Activated CD4-positive, alpha-beta T cell treated with anti-CD3 and anti-CD28 coated beads, Interleukin-2, amount 50 U/mL, for 24 hours (primary cell): ENCODE results near the gene DPYSL4.

Experiments used
- DNase-seq, 2 donors: peaks; one replicate each; pipeline ENCODE4 v3.0.0-alpha.2; 2020; ENCODE audit warnings: low read depth in 1 of 2, low spot score in 1 of 2

Gene DPYSL4

GRCh38 chr10:132186488-132187429 is at the start of gene DPYSL4:
Gene DPYSL4, plus strand, starts transcription at chr10:132186948. Its CDS starts 116 bp downstream, at chr10:132187064.
- DNase-seq: no peak

GRCh38 chr10:132137111-132138072 is 49.4 kb upstream of the DPYSL4 start:
- DNase-seq: no peak

GRCh38 chr10:132138133-132138532 is 48.6 kb upstream of the DPYSL4 start:
- no peak for DNase-seq

GRCh38 chr10:132138596-132138995 is 48.2 kb upstream of the DPYSL4 start:
- DNase-seq: no peak

- no peak for DNase-seq
Observed at GRCh38 chr10:132139526-132139925, 47.2 kb upstream of the DPYSL4 start.

GRCh38 chr10:132140167-132140925 is 46.4 kb upstream of the DPYSL4 start:
- no peak for DNase-seq

- no peak for DNase-seq
Observed at GRCh38 chr10:132141076-132141475, 45.7 kb upstream of the DPYSL4 start.

- no peak for DNase-seq
Observed at GRCh38 chr10:132141526-132142395, 45.0 kb upstream of the DPYSL4 start.

GRCh38 chr10:132142396-132143161 is 44.2 kb upstream of the DPYSL4 start:
- DNase-seq: peak; percentile 20 to 21

GRCh38 chr10:132143162-132143561 is 43.6 kb upstream of the DPYSL4 start:
- DNase-seq: no peak

GRCh38 chr10:132144086-132144485 is 42.7 kb upstream of the DPYSL4 start:
- no peak for DNase-seq

GRCh38 chr10:132145002-132145401 is 41.7 kb upstream of the DPYSL4 start:
- no peak for DNase-seq

- no peak for DNase-seq
Observed at GRCh38 chr10:132145521-132146185, 41.1 kb upstream of the DPYSL4 start.

GRCh38 chr10:132146271-132146671 is 40.5 kb upstream of the DPYSL4 start:
- DNase-seq: no peak

- no peak for DNase-seq
Observed at GRCh38 chr10:132146941-132147915, 39.5 kb upstream of the DPYSL4 start.

GRCh38 chr10:132148261-132149251 is 38.2 kb upstream of the DPYSL4 start:
- no peak for DNase-seq
